Activated CD4-positive, CD25-positive, alpha-beta regulatory T cell treated with anti-CD3 and anti-CD28 coated beads, Interleukin-2, amount 50 U/mL, for 24 hours (primary cell): Measurements from ENCODE around the gene DKC1.
"Not testable (repeated sequence)": the region's sequence is repeated elsewhere in the genome, so short reads cannot be mapped to it uniquely, and the experiment has no call there.

Source experiments
- ATAC-seq, 2 donors: fragments of 150-1000 bp; cut with Tn5 transposase; one replicate each; pipeline ENCODE4 v1.10.0; 2021; ENCODE audit warnings: mild to moderate bottlenecking in 1 of 2, moderate library complexity in 1 of 2

The DKC1 gene

DNA sequence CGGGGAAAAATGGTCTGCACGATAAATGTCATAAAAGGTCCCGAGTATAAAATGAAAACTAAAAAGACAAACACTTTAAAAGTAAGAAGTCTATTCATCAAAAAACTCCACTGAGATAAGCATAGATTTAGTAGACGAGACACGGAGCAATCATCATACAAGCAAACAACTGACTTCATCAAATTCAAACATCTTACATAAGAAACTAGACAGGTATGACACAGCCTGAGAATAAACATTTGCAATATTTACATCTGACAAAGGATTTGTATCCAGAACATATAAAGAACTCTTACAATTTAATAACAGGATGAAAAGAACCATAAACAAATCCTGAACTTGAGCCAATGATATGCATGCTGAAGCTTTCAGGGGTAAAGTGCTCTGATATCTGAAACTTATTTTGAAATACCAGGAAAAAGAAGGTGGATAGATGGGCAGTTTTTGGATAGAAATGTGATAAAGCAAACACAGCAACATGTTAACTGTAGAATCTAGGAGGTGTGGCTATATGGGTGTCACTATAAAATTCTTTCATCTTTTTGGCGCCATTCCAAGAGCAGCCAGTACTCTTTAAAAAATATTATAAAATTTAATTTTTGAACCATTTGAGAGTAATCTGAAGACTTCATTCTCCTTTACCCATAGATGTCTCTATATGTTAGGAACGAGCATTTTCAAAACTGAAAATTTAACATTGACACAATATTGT is 30.6 kb downstream of the DKC1 start:
- ATAC-seq = no peak

- ATAC-seq = no peak
Measured at GRCh38 chrX:154795016-154795415, 32.4 kb downstream of the DKC1 start.

DNA sequence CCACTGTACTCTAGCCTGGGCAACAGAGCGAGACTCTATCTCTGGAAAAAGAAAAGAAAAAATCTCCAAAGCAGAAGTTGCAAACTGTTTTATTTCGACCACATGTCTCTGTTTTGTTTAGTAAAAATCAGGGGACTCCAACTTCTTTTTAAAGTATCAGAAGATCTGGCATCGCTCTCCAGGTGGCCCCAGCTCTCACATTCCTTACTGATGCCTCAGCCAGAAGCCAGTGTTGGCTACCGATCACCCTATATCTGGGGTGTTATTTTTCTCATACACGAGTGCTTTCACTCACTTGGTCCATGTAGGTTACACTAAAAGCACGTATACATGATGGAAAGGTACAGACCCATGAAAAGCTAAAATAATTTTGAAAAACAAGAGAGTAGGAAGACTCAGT is 34.3 kb downstream of the DKC1 start:
- ATAC-seq = no peak

DNA sequence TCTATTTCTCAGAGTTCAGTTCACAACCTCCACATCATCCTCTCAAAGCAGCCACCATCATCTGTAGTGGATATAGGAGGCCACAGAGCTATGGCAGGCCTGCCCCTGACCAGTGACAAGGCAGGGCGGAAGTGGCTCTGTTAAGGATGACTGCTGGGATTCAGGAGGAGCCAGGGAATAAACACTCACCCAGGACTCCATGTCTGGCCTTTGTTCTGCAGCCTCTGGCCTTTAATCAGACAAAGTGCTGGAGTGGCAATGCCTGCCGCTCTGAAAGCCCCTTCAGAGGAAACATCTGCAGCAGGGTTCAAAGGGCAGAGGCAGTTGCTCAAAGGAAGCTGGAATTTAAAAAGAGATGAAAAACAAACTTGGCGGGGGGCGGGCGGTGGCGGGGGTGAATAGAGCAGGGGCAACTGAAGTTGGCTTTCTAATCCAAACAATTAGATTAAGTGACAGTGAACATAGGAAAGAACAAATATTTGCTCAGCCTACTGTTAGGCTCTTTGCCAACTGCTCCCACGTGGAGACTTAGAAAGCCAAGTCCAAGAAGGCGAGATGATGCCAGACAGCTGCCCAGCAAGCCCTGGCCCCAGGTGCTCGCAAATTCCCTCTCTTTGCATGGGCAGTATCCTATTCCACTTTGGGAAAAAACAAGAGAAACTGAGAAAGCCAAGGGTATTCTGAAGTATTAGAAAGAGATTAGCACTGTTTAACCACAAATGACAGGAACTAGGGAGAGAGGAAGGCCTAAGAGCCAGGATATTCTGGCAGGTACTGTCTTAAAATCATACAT is 37.1 kb downstream of the DKC1 start:
- no peak for ATAC-seq

DNA sequence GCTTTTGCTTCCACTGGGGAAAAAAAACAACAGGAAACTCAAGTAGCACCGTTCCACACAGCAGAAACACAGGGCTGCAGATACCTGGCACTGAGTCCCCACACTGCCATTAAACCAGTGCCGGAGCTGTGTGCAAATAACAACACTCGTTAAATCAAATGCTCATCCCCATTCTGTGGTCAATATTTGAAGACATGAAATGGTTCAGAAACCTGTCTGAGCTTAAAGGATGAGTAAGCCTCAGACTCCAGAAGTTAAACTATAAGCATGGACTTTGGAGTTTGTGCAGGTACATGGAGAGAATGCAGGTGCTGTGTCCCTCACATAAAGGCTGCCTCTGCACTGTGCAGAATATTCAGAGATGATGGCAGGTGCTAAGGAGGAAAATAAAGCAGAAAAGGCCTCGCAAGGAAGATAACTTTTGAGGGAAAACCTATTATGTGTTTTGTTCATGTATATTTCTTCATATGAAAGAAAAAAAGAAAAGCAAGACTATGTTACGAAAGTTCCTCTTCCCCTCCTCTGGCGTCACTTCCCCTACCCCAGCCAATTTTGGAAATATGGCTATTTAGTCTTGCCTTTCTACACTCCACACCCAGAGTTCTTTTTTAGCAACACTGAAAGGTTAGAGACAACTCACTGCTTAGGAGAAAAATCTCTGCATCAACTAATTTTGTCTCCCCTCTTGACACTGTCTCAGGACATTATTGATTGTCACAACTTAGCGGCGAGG is 38.0 kb downstream of the DKC1 start:
- no peak for ATAC-seq

DNA sequence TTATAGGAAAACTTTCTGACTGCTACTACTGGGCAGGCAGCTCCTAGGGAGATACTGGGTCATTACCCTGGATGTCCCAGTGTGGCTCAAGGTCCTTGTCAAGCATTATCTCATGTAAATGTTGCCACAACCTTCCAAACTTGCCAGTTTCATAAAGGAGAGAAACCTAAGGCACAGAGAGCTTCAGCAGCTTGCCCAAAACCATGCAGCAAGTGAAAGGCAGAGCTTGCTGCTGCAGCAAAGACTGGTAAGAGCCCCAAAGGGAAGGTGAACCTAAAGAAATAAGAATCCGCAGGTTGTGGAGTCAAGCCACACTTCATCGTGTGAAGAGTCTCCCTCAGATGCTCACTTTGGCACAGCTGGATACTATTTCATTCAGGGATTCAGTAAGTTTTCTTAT is 40.3 kb downstream of the DKC1 start:
- ATAC-seq = no peak

DNA sequence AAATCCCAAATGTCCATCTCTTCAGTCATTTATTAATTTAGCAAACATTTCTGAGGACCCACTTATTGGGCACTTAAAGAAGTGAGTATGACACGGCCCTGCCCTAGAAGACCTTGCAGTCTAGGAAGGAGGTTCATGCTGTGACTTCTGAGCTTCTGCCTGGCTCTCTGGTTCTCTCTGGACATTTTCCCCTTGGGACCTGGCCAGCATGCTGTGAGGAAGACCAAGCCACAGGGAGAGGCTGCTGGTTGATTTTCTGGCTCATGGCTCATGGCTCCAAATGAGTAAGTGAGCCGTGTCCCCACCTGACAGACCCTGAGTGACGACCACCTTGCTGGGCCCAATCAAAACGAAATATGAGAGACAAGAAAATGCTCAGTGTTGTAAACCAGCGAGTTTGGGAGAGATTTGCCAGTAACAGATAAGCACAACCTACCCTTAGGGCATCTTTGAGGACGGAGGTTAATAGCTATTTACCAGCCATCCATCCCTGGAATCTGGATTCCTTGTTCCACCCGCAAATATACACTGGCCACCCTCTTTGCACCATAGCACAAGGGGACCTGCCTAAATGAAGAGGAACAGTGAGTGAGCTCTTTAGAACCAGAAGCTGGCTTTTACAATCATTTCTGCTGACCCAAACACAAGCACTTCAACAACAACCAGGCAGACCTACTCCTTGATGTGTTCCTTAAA is 41.7 kb downstream of the DKC1 start:
- ATAC-seq = no peak

- peak; percentile 81 to 82 for ATAC-seq
Measured at GRCh38 chrX:154804957-154805695, 42.5 kb downstream of the DKC1 start, which contains the start of gene MPP1. TSS of gene MPP1 (minus strand) at chrX:154805485. CDS start at chrX:154805373, 112 bp downstream.

GRCh38 chrX:154805696-154806091 is 43.0 kb downstream of the DKC1 start:
- ATAC-seq = no peak

- no peak for ATAC-seq
Measured at GRCh38 chrX:154806837-154807501, 44.3 kb downstream of the DKC1 start.

DNA sequence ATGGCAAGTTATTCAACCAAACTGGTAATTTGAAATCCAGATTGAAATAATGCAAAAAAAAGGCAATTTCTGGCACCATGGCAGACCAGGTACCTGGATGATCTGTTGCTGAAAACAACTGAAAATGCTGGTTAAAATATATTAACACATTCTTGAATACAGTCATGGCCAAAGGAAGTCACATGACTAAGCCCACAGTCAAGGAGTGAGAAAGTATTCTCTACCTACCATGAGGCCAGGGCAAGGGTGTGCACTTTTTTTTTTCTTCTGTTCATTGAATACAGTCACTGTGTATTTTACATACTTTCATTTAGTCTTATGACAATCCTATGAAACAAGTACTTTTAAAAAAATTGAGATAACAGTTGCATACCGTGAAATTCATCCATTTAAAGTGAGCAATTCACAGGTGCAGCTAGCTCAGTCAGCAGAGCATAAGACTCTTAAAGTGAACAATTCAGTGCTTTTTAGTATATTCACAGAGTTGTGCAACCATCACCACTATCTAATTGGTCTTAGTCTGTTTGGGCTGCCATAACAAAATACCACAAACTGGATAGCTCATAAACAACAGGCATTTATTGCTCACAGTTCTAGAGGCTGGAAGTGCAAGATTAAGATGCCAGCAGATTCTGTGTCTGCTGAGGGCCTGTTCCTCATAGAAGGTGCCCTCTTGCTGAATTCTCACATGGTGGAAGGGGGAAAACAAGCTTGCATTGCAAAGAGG is 47.4 kb downstream of the DKC1 start:
- peak; percentile 71 to 73 for ATAC-seq

DNA sequence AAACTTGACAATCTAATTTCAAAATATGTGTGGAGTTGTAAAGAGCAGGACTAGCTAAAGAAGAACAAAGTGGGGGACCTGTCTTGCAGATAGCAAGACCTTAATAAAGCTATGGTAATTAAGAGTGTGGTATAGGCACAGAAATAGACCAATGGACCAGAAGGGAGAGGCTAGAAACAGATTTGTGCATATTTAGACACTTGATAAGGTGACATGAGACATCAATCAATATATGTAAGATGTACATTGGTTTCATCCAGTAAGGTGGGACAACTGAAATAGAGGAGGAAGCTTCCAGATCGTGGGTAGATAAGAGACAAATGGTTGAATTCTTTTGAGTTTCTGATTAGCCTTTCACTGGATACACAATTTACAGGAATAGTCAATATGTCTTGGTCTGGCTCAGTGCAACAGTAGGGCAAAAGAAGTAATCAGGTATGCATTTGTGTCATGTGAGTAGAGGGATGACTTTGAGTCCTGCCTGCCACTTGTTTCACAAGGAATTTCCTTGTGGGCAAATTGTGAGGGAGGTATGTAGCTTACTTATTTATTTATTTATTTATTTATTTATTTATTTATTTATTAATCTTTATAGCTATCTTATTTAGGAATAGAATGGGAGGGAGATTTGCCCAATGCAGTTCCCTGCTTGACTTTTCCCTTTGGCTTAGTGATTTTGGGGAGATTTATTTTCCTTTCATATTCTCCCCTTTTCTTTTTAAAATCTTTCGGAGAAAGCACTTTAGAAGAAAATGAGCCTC is 49.9 kb downstream of the DKC1 start:
- no peak for ATAC-seq

DNA sequence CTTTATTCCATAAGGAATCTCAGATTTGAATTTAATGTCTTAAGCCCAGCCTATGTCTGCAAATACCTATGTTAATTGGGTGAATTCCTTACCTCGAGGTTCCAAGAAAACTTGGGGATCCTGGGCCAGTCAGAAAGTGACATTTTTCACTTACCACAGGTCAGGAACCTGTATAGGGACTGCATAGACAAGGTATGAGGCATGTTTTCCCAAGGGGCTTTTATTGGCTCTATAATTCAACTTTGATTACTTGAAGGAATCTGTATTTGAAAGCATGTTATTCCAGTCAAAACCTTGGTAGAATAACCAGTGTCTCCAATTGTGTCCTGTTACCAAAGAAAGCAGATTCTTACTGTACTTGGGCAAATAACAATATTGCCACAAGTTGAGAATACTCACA is 51.1 kb downstream of the DKC1 start:
- no peak for ATAC-seq

DNA sequence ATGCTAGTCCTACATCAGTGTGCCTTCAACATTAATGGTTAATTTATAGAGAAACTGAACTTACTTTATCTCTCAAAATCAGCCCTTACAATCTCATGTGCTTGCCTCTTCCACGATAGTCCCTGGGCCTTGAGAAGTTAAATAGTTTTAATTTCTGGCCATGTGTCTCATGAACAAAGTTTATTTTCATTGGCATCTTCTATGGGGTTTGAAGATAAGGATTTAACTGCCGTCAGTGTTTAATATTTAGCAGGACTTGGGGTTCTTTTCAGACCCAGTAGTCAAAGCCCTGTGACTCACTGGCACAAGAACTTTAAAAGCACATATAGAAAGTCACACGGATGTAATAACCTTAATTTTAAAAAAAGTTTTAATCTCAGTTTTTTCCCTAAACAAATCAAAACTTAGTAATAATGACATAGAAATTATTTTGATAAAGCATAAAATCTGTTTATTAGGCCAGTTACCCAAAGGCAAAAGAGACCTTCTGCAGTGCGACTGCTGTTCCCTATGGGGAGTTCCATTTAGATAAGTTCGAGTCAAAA is 52.7 kb downstream of the DKC1 start:
- ATAC-seq = no peak

DNA sequence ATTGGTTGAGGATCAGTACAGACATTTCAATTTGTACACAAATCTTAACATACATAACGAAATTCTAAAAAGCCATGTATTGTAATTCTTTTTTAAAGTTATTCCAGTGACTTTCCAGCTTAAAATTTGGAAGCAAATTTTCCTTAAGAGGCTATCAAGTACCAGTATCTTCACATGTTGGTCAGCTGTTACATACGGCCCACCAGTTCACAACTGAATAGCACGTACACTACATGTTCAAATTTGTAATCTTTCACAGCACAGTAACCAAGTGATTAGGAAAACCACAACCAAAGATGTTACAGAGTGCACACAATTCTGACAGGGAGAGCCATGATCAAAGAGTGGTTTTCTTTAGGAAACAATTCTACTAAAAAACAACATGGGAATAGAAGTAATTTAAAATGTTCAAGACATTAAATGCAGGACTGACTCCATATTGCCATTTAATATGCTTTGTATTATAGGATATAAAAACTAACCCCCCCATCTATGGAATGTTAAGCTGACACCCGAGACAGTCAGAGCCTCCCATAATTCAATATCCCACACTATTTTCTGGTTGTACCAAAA is 53.7 kb downstream of the DKC1 start:
- not testable (repeated sequence) for ATAC-seq

DNA sequence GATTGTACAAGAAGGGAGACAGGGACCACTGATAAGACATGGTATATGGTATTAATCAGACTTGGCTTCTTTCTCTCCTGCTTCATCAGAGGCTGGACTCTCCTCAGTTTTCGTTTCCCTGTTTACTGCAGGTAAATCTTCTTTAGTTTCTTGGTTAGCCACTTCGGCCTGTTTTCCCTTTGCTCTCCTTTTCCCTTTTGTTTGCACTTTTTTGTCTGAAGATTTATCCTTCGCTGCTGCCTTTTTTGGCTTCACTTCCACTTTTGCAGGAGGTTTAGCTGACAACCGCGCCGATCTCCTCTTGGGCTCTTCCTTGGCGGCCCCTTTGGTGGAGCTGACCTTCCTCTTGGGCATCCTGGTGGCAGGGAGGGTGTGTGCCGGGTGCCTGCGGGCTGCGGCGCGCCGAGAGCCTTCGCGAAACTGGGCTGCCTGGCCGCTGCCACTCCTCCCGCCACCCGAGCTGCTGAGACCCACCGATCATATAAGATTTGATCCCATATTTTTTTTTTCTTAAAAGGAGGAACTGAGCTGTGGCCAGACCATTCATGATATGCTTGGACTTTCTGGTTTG is 54.5 kb downstream of the DKC1 start:
- not testable (repeated sequence) for ATAC-seq

- no peak for ATAC-seq
Measured at GRCh38 chrX:154818916-154819770, 56.5 kb downstream of the DKC1 start.

- no peak for ATAC-seq
Measured at GRCh38 chrX:154819771-154820341, 57.2 kb downstream of the DKC1 start.
